ENCODE results near the gene DEPDC1B.
"Not testable (repeated sequence)": the region's sequence is repeated elsewhere in the genome, so short reads cannot be mapped to it uniquely, and the experiment has no call there.

Gene DEPDC1B

GRCh38 chr5:60632153-60632552, 67.8 kb downstream of the DEPDC1B start:
- no peak overlapping the region for H3K4me3 ChIP-seq (ENCODE audit: low read depth, low read length)
- DNase-seq (ENCODE audit: low read depth, low spot score): no peak
- in situ Hi-C loops (cut with HindIII; ENCODE audit: low sequenced_read_pairs): no loop called here
- TF ChIP-seq, protein P1, sequence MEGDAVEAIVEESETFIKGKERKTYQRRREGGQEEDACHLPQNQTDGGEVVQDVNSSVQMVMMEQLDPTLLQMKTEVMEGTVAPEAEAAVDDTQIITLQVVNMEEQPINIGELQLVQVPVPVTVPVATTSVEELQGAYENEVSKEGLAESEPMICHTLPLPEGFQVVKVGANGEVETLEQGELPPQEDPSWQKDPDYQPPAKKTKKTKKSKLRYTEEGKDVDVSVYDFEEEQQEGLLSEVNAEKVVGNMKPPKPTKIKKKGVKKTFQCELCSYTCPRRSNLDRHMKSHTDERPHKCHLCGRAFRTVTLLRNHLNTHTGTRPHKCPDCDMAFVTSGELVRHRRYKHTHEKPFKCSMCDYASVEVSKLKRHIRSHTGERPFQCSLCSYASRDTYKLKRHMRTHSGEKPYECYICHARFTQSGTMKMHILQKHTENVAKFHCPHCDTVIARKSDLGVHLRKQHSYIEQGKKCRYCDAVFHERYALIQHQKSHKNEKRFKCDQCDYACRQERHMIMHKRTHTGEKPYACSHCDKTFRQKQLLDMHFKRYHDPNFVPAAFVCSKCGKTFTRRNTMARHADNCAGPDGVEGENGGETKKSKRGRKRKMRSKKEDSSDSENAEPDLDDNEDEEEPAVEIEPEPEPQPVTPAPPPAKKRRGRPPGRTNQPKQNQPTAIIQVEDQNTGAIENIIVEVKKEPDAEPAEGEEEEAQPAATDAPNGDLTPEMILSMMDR (IDR thresholded peaks at IDR 0.05; ENCODE audit: low read depth, low read length): no peak

- no peak for DNase-seq (ENCODE audit: low read depth, low spot score)
- no peak overlapping the region for H3K4me3 ChIP-seq (ENCODE audit: low read depth, low read length)
- TF ChIP-seq, protein P1 (IDR thresholded peaks at IDR 0.05; ENCODE audit: low read depth, low read length): no peak
- in situ Hi-C loops (cut with HindIII; ENCODE audit: low sequenced_read_pairs): no loop called here
These were observed 69.1 kb downstream of the DEPDC1B start for GRCh38 chr5:60630836-60631235.

- DNase-seq (ENCODE audit: low read depth, low spot score): no peak
- in situ Hi-C loops (cut with HindIII; ENCODE audit: low sequenced_read_pairs): no loop called here
- TF ChIP-seq, protein P1 (IDR thresholded peaks at IDR 0.05; ENCODE audit: low read depth, low read length): no peak
- no peak overlapping the region for H3K4me3 ChIP-seq (ENCODE audit: low read depth, low read length)
These were observed 69.8 kb downstream of the DEPDC1B start for GRCh38 chr5:60630179-60630578.

- H3K4me3 ChIP-seq (ENCODE audit: low read depth, low read length); DNase-seq (ENCODE audit: low read depth, low spot score); in situ Hi-C loops (cut with HindIII; ENCODE audit: low sequenced_read_pairs): not testable (repeated sequence)
These were observed 75.1 kb downstream of the DEPDC1B start for GRCh38 chr5:60624875-60625274.

- in situ Hi-C loops (cut with HindIII; ENCODE audit: low sequenced_read_pairs); DNase-seq (ENCODE audit: low read depth, low spot score); H3K4me3 ChIP-seq (ENCODE audit: low read depth, low read length): not testable (repeated sequence)
These were observed 79.2 kb downstream of the DEPDC1B start for GRCh38 chr5:60620752-60621151.

DNA sequence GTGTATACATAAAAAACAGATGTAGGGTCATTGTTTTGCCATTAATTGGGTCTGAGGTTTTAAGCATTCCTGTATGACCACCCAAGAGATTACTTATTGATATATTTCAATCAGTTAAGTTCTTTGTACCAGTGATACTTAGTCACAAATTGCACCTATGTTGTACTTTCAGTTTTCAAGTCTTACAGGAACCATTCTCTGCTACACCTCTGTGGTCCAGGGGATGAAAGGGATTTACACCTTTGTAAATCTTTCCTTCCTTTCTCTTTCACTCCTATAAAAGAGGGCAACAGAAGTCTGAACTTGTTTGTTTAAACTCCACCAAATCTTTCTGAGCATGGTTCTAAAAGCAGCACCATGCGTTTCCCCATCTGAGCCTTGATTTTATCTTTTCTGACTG, 86.1 kb downstream of the DEPDC1B start:
- DNase-seq (ENCODE audit: low read depth, low spot score): no peak
- TF ChIP-seq, protein P1 (IDR thresholded peaks at IDR 0.05; ENCODE audit: low read depth, low read length): no peak
- in situ Hi-C loops (cut with HindIII; ENCODE audit: low sequenced_read_pairs): no loop called here
- H3K4me3 ChIP-seq (ENCODE audit: low read depth, low read length): no peak overlapping the region

DNA sequence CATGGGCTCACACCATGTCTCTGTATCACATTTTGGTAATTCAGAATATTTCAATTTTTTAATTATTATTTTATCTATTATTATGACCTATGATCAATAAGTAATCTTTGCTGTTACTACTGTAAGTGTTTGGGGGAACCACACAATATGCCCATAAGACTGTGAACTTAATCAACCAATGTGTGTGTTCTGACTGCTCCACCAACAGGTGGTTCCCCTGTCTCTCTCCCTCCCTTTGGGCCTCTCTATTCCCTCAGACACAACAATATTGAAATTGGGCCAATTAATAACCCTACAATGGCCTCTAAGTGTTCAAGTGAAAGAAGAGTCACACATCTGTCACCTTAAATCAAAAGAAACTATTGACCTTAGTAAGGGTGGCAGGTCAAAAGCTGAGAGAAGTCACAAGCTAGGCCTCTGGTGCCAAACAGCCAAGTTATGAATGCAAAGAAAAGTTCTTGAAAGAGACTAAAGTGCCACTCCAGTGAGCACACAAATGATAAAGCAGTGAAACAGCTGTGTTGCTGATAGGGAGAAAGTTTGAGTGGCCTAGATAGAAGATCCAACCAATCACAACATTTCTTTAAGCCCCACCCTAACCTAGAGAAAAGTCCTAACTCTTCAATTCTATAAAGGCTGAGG, 88.7 kb downstream of the DEPDC1B start:
- in situ Hi-C loops (cut with HindIII; ENCODE audit: low sequenced_read_pairs): no loop called here
- no peak overlapping the region for H3K4me3 ChIP-seq (ENCODE audit: low read depth, low read length)
- TF ChIP-seq, protein P1 (IDR thresholded peaks at IDR 0.05; ENCODE audit: low read depth, low read length): no peak
- DNase-seq (ENCODE audit: low read depth, low spot score): no peak

GRCh38 chr5:60604771-60605170, 95.2 kb downstream of the DEPDC1B start:
- DNase-seq (ENCODE audit: low read depth, low spot score): no peak
- TF ChIP-seq, protein P1 (IDR thresholded peaks at IDR 0.05; ENCODE audit: low read depth, low read length): no peak
- in situ Hi-C loops (cut with HindIII; ENCODE audit: low sequenced_read_pairs): no loop called here
- H3K4me3 ChIP-seq (ENCODE audit: low read depth, low read length): no peak overlapping the region

Measured in astrocyte of the spinal cord (primary cell).